Liver (tissue), 9 donors: ENCODE measurements around the gene NGF. TPM values are rescaled to one million over a fixed set of nuclear protein-coding genes. Genes with fewer than 3 reads are reported as not detected.

Experiments used
- DNase-seq: peaks from one replicate; pipeline ENCODE4 v3.0.0-alpha.2; 2017; ENCODE audit warnings: low spot score
- H3K27ac ChIP-seq, 2 donors: one replicate each; pipeline ENCODE4 v1.7.0; 2013; ENCODE audit warnings: inconsistent platforms in 2 of 2, low read length in 2 of 2, control low read depth in 1 of 2, low read depth in 1 of 2, mild to moderate bottlenecking in 1 of 2
- H3K27me3 ChIP-seq, 4 donors: one replicate each; pipeline versions ENCODE4 v1.6.1 to v1.7.0; 2013; ENCODE audit warnings: low read length in 3 of 4, inconsistent platforms in 1 of 4, mild to moderate bottlenecking in 1 of 4, moderate library complexity in 1 of 4; ENCODE audit not compliant: control insufficient read depth in 4 of 4, insufficient read depth in 4 of 4
- H3K36me3 ChIP-seq, 4 donors: one replicate each; pipeline versions ENCODE4 v1.6.1 to v1.7.0; 2013; ENCODE audit warnings: low read length in 3 of 4, mild to moderate bottlenecking in 3 of 4, low read depth in 1 of 4, moderate library complexity in 1 of 4; ENCODE audit not compliant: control insufficient read depth in 4 of 4, insufficient read depth in 3 of 4
- H3K4me1 ChIP-seq, 4 donors: one replicate each; pipeline versions ENCODE4 v1.6.1 to v1.7.0; 2013; ENCODE audit warnings: low read length in 3 of 4, mild to moderate bottlenecking in 3 of 4, moderate library complexity in 1 of 4; ENCODE audit not compliant: control insufficient read depth in 4 of 4, insufficient read depth in 4 of 4
- H3K4me3 ChIP-seq, 3 donors: one replicate each; pipeline versions ENCODE4 v1.6.1 to v1.7.0; 2013; ENCODE audit warnings: low read length in 3 of 3, control low read depth in 1 of 3, low read depth in 1 of 3, mild to moderate bottlenecking in 1 of 3
- H3K9ac ChIP-seq, 2 donors: one replicate each; pipeline ENCODE4 v1.7.0; 2013; ENCODE audit warnings: low read length in 2 of 2, mild to moderate bottlenecking in 2 of 2, moderate library complexity in 2 of 2, control low read depth in 1 of 2, low read depth in 1 of 2
- H3K9me3 ChIP-seq, 4 donors: one replicate each; pipeline versions ENCODE4 v1.6.1 to v1.7.0; 2013; ENCODE audit warnings: low read length in 3 of 4; ENCODE audit not compliant: control insufficient read depth in 4 of 4
- ATF3 ChIP-seq: IDR thresholded peaks from 2 replicates; pipeline ENCODE4 v1.6.1; 2016; ENCODE audit warnings: antibody characterized with exemption
- CTCF ChIP-seq: fragments of 150-350 bp; IDR thresholded peaks from 2 replicates; pipeline ENCODE4 v1.5.1; 2017; ENCODE audit warnings: improper control_type of control experiment, low read depth, low read length; ENCODE audit not compliant: missing input control
- EGR1 ChIP-seq, 2 donors: IDR thresholded peaks; 2 replicates each; pipeline ENCODE4 v1.6.1; 2016 to 2018; ENCODE audit warnings: antibody characterized with exemption in 2 of 2, low read depth in 2 of 2
- FOXA1 ChIP-seq: IDR thresholded peaks from 2 replicates; pipeline ENCODE4 v1.6.1; 2016; ENCODE audit warnings: antibody characterized with exemption
- FOXA2 ChIP-seq: IDR thresholded peaks from 2 replicates; pipeline ENCODE4 v1.6.1; 2016; ENCODE audit warnings: antibody characterized with exemption
- GABPA ChIP-seq, 2 donors: IDR thresholded peaks in 1 of 2; conservative IDR thresholded peaks in 1 of 2; 2 replicates each; pipeline ENCODE4 v1.6.1; 2016; ENCODE audit warnings: antibody characterized with exemption in 2 of 2, mild to moderate bottlenecking in 1 of 2, moderate library complexity in 1 of 2
- HNF4G ChIP-seq: IDR thresholded peaks from 2 replicates; pipeline ENCODE4 v1.6.1; 2016; ENCODE audit warnings: antibody characterized with exemption
- JUND ChIP-seq, 2 donors: IDR thresholded peaks; 2 replicates each; pipeline ENCODE4 v1.6.1; 2016; ENCODE audit warnings: antibody characterized with exemption in 2 of 2
- MAX ChIP-seq: IDR thresholded peaks from 2 replicates; pipeline ENCODE4 v1.6.1; 2016; ENCODE audit warnings: antibody characterized with exemption
- NR2F2 ChIP-seq: IDR thresholded peaks from 2 replicates; pipeline ENCODE4 v1.6.1; 2016; ENCODE audit warnings: antibody characterized with exemption
- RAD21 ChIP-seq, 2 donors: IDR thresholded peaks; 2 replicates each; pipeline ENCODE4 v1.6.1; 2016; ENCODE audit warnings: antibody characterized with exemption in 2 of 2, mild to moderate bottlenecking in 2 of 2
- REST ChIP-seq: IDR thresholded peaks from 2 replicates; pipeline ENCODE4 v1.6.1; 2016; ENCODE audit warnings: antibody characterized with exemption, mild to moderate bottlenecking
- RXRA ChIP-seq, 2 donors: IDR thresholded peaks; 2 replicates each; pipeline ENCODE4 v1.6.1; 2017 to 2018; ENCODE audit warnings: antibody characterized with exemption in 2 of 2, mild to moderate bottlenecking in 1 of 2
- SP1 ChIP-seq: IDR thresholded peaks from 2 replicates; pipeline ENCODE4 v1.6.1; 2018; ENCODE audit warnings: antibody characterized with exemption, mild to moderate bottlenecking
- TAF1 ChIP-seq: conservative IDR thresholded peaks from 2 replicates; pipeline ENCODE4 v1.6.1; 2016; ENCODE audit warnings: antibody characterized with exemption, mild to moderate bottlenecking
- YY1 ChIP-seq: IDR thresholded peaks from 2 replicates; pipeline ENCODE4 v1.6.1; 2016; ENCODE audit warnings: antibody characterized with exemption, mild to moderate bottlenecking
- ZBTB33 ChIP-seq: IDR thresholded peaks from 2 replicates; pipeline ENCODE4 v1.6.1; 2016; ENCODE audit warnings: antibody characterized with exemption
- WGBS: extraction: QIAGEN DNeasy Blood & Tissue Kit; methylation state at CpG from one replicate; pipeline ENCODE4 v1.1.7; 2013; 5-methylcytosine and 5-hydroxymethylcytosine counted together
- polyA plus RNA-seq, 2 donors: library from polyadenylated mRNA; stranded (reverse) in 1 of 2; unstranded in 1 of 2; fragments of 200-250 nt in 1 of 2; fragments of >200 nt in 1 of 2; fragmentation: Nextera tagmentation in 1 of 2; extraction: Ambion mirVana in 1 of 2; gene quantifications; one replicate each; pipeline versions ENCODE4 v1.2.1 to v1.2.3, GENCODE V29; 2013 to 2015
- total RNA-seq, 2 donors: library from RNA; depleted of rRNA; stranded (reverse); fragments of >200 nt; gene quantifications; one replicate each; pipeline ENCODE4 v1.2.3, GENCODE V29; 2014
- donor health status: healthy.
- donor health status: healthy.
- donor health status: healthy.
- donor health status: healthy.
- donor health status: healthy.

The NGF gene
- total and polyA plus RNA-seq, 4 donors = 0.79 to 2.1 (median 1.2) TPM

- H3K4me1 ChIP-seq = no peaks in the 10 kb centered on the region
- no peaks in the 10 kb centered on the region for H3K27me3 ChIP-seq
- no peak for TF ChIP-seq MAX
- no peak for TF ChIP-seq JUND (IDR thresholded peaks at IDR 0.05)
- no peak for TF ChIP-seq RAD21 (IDR thresholded peaks at IDR 0.05)
- TF ChIP-seq EGR1 (IDR thresholded peaks at IDR 0.05; ENCODE audit: low read depth in 2 of 2) = no peak
- TF ChIP-seq NR2F2 = no peak
- TF ChIP-seq SP1 = no peak
- no peak for TF ChIP-seq FOXA2
- TF ChIP-seq HNF4G = no peak
- H3K4me3 ChIP-seq = no peak overlapping the region
- H3K9me3 ChIP-seq = peaks cover 4 to 9% (median 7%) of the 10 kb centered on the region in 4 donors
- no peaks in the 10 kb centered on the region for H3K36me3 ChIP-seq
- no peak for DNase-seq
- H3K9ac ChIP-seq = no peak overlapping the region
- no peak overlapping the region for H3K27ac ChIP-seq
Measured at GRCh38 chr1:115257591-115257990, 80.5 kb downstream of the NGF start.

- H3K27me3 ChIP-seq = no peaks in the 10 kb centered on the region
- WGBS = 94% methylated on average over 1 of the region's 1 CpG
- DNase-seq = no peak
- no peak overlapping the region for H3K27ac ChIP-seq
- no peaks in the 10 kb centered on the region for H3K36me3 ChIP-seq
- no peak overlapping the region for H3K9ac ChIP-seq
- peaks cover 4 to 9% (median 7%) of the 10 kb centered on the region in 4 donors for H3K9me3 ChIP-seq
- H3K4me3 ChIP-seq = no peak overlapping the region
- H3K4me1 ChIP-seq = no peaks in the 10 kb centered on the region
- TF ChIP-seq RXRA (IDR thresholded peaks at IDR 0.05) (no peak), YY1 (no peak), NR2F2 (no peak), GABPA (IDR thresholded peaks at IDR 0.05 in 1 of 2, conservative IDR thresholded peaks at IDR 0.05 in 1 of 2) (no peak), FOXA2 (no peak), TAF1 (no peak), ZBTB33 (no peak), REST (no peak), SP1 (no peak), RAD21 (IDR thresholded peaks at IDR 0.05) (no peak), CTCF (no peak), JUND (IDR thresholded peaks at IDR 0.05) (no peak), FOXA1 (no peak), ATF3 (no peak)
Measured at GRCh38 chr1:115255154-115255553, 82.9 kb downstream of the NGF start.
